Measurements from ENCODE around the gene RTN4R. TPM values are rescaled to one million over a fixed set of nuclear protein-coding genes. Genes with fewer than 3 reads are reported as not detected.

RTN4R gene
- polyA plus RNA-seq, 1 of the 3 experiments (the other 2 are of a cell fraction): 0.23 TPM

- H3K36me3 ChIP-seq (replicated peaks in 1 of 2; ENCODE audit: control insufficient read depth in 1 of 2, insufficient read depth in 2 of 2, low read length in 1 of 2): no peaks in the 10 kb centered on the region
- peaks cover 0 to 21% of the 10 kb centered on the region in 2 experiments; a peak in 1 of 4 replicates for H3K4me1 ChIP-seq (ENCODE audit: control insufficient read depth in 1 of 2, insufficient read depth in 2 of 2, low read depth in 1 of 2, low read length in 1 of 2)
- H3K79me2 ChIP-seq (ENCODE audit: insufficient read depth): no peaks in the 10 kb centered on the region
- H4K20me1 ChIP-seq (ENCODE audit: insufficient read depth): no peaks in the 10 kb centered on the region
- no peaks in the 10 kb centered on the region for H3K27me3 ChIP-seq (ENCODE audit: insufficient read depth)
- WGBS (ENCODE audit: low lambda C conversion rate): 52% methylated on average over 8 of the region's 12 CpGs
- no peak for DNase-seq
- H3K9me3 ChIP-seq: no peaks in the 10 kb centered on the region
- H3F3A ChIP-seq (replicated peaks; ENCODE audit: insufficient read depth): no peaks in the 10 kb centered on the region
- peak overlapping the region in 1 of 2 experiments; percentile 31; a peak in 1 of 4 replicates for H3K4me3 ChIP-seq (ENCODE audit: low read depth in 2 of 2, low read length in 1 of 2)
- H3K9ac ChIP-seq: no peak overlapping the region
- CTCF ChIA-PET: interaction anchor here (0.6 to 1.4 kb wide), 2 partner anchors 49 to 749 kb away, joined by 3 to 6 read pairs; no protein-coding TSS in a partner anchor
- TF ChIP-seq REST (IDR thresholded peaks at IDR 0.05; ENCODE audit: low read depth, low read length): no peak
- no peak for TF ChIP-seq IRF3 (IDR thresholded peaks at IDR 0.05; ENCODE audit: low read depth, low read length)
- no peak for TF ChIP-seq ZBTB33 (IDR thresholded peaks at IDR 0.05; ENCODE audit: borderline replicate concordance, low read depth)
- TF ChIP-seq MEF2A (IDR thresholded peaks at IDR 0.05; ENCODE audit: borderline replicate concordance, low read depth): no peak
- no peak for TF ChIP-seq ELF1 (IDR thresholded peaks at IDR 0.05)
- 0 out of 2 replicates have a peak overlapping the region, but pooled peaks have one; percentile 42 for H2AFZ ChIP-seq (ENCODE audit: low read depth)
- no peaks in the 10 kb centered on the region for H3K9me2 ChIP-seq
- no peak overlapping the region for H3K27ac ChIP-seq (ENCODE audit: low read depth in 2 of 2, low read length in 1 of 2)
- H3K4me2 ChIP-seq: no peak overlapping the region
- POLR2A ChIA-PET: no interaction called here
Measured at GRCh38 chr22:20205964-20206708, 62.0 kb downstream of the RTN4R start.

GRCh38 chr22:20205464-20205963 is 62.6 kb downstream of the RTN4R start:
- no peaks in the 10 kb centered on the region; the same call in 1 of the 2 replicates for H3K27me3 ChIP-seq (ENCODE audit: insufficient read depth)
- CTCF ChIA-PET: interaction anchor here (0.6 to 1.4 kb wide), 3 partner anchors 13 to 749 kb away, joined by 3 to 6 read pairs (median 3); no protein-coding TSS in a partner anchor
- TF ChIP-seq NRF1 (IDR thresholded peaks at IDR 0.05; ENCODE audit: low read depth, low read length) (no peak), NFIC (IDR thresholded peaks at IDR 0.05; ENCODE audit: borderline replicate concordance) (no peak), MEF2A (IDR thresholded peaks at IDR 0.05; ENCODE audit: borderline replicate concordance, low read depth) (no peak), GATA2 (CRISPR knock-in tag; IDR thresholded peaks at IDR 0.05) (no peak), TAF1 (IDR thresholded peaks at IDR 0.05; ENCODE audit: borderline replicate concordance, low read depth, low read length) (no peak), RXRA (IDR thresholded peaks at IDR 0.05; ENCODE audit: borderline replicate concordance, low read depth) (no peak), EZH2phosphoT487 (IDR thresholded peaks at IDR 0.05; ENCODE audit: borderline replicate concordance, low read depth) (no peak), RAD21 (IDR thresholded peaks at IDR 0.05; ENCODE audit: low read length) (no peak), MXI1 (IDR thresholded peaks at IDR 0.05; ENCODE audit: low read depth, low read length) (no peak), POLR2AphosphoS5 (IDR thresholded peaks at IDR 0.05; ENCODE audit: low read depth, low read length) (no peak), IRF3 (IDR thresholded peaks at IDR 0.05; ENCODE audit: low read depth, low read length) (no peak), RFX5 (IDR thresholded peaks at IDR 0.05; ENCODE audit: low read length) (no peak), USF1 (IDR thresholded peaks at IDR 0.05; ENCODE audit: borderline replicate concordance, low read depth) (no peak)

More at GRCh38 chr22:20205464-20205963, 62.6 kb downstream of the RTN4R start:
- Histone ChIP-seq H3K9me2 (no peaks in the 10 kb centered on the region), H2AFZ (ENCODE audit: low read depth) (0 out of 2 replicates have a peak overlapping the region, but pooled peaks have one; percentile 42), H3F3A (replicated peaks; ENCODE audit: insufficient read depth) (no peaks in the 10 kb centered on the region), H3K9ac (no peak overlapping the region), H4K20me1 (ENCODE audit: insufficient read depth) (no peaks in the 10 kb centered on the region), H3K9me3 (no peaks in the 10 kb centered on the region), H3K36me3 (replicated peaks in 1 of 2; ENCODE audit: control insufficient read depth in 1 of 2, insufficient read depth in 2 of 2, low read length in 1 of 2) (no peaks in the 10 kb centered on the region), H3K4me3 (ENCODE audit: low read depth in 2 of 2, low read length in 1 of 2) (no peak overlapping the region), H3K27ac (ENCODE audit: low read depth in 2 of 2, low read length in 1 of 2) (no peak overlapping the region), H3K4me2 (no peak overlapping the region), H3K79me2 (ENCODE audit: insufficient read depth) (no peaks in the 10 kb centered on the region), H3K4me1 (ENCODE audit: control insufficient read depth in 1 of 2, insufficient read depth in 2 of 2, low read depth in 1 of 2, low read length in 1 of 2) (peaks cover 0 to 19% of the 10 kb centered on the region in 2 experiments; a peak in 1 of 4 replicates)
- POLR2A ChIA-PET: no interaction called here
- no peak for DNase-seq
- 93% methylated on average over 15 of the region's 15 CpGs for WGBS (ENCODE audit: low lambda C conversion rate)
